Cerebellar cortex (tissue), 1 donor: ENCODE data around the gene GNAI1.

Source experiments
- DNase-seq: peaks from one replicate; pipeline ENCODE4 v3.0.0-alpha.2; 2015; ENCODE audit warnings: low spot score

The GNAI1 gene

DNA sequence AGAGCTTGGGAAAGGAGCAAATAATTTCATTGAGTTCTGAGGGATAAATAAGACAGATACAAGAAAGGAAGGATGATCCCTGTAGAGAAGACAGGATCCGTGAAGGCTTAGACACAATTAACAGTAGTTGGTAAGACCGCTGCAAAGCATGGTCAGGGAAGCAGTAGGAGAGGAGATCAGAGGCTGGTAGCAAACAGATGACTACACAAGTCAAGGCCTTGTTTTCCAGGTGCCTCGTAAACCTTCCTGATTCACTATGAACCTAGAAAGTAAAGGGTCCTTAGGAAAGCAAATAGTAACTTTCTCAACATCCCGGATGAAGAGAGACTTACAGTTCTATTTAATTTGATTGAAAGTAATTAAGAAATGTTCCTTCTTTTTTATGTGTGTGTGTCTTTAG, 118.6 kb downstream of the GNAI1 start:
- no peak for DNase-seq

DNA sequence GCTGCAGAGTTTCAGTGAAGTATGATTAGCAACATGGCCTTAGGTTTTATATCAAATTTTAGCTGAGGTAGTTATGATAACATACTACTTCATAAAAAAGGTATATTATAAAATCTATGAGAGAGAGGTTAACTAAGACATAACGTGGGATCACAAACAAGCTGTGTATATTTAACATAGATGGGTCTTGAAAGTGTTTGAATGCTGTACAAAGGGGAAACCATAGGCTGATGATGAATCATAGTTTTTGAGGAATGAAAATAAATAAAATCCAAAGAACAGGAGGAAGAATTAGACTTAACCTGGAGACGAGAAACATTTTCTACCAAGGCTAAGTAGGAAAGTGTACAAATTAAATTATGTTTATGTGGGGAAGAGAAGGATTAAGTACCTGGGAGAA, 119.0 kb downstream of the GNAI1 start:
- DNase-seq, result no peak

DNA sequence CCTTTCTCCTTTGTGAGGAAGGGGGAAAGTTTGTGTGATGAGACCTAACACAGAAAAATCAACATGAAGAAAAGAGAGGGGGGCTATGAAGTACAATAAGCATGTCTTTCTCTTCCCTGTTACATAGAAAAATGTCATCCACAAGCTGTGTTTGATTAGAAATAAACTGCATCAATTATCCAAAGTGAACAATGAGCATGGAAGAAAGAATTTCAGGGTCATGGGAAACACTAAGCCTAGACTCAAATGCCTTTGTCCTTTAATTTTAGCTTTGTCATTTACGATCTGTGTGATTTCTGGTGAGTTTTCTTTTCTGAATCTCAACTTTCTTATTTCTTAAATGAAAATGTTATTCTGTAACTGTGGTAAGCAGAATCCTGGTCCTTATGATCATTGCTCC, 121.0 kb downstream of the GNAI1 start:
- DNase-seq, result no peak

DNA sequence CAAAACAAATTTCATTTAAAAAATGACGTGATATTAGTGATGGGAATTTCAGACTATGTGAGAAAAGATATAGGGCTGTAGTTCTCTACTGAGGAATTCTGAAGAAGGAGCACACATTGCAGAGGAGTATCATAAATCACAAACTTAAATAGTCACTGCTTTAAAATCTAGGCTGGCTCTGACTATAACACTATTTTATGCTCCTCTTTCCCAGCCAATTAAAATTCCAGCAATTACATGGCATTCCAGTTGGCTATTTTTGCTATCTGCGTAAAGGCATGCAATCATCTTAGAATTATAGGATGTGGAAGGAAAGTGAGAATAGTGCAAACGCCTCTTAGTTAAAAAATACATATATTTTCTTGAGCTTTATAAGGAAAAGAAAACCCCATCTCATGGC, 123.1 kb downstream of the GNAI1 start:
- no peak for DNase-seq

DNA sequence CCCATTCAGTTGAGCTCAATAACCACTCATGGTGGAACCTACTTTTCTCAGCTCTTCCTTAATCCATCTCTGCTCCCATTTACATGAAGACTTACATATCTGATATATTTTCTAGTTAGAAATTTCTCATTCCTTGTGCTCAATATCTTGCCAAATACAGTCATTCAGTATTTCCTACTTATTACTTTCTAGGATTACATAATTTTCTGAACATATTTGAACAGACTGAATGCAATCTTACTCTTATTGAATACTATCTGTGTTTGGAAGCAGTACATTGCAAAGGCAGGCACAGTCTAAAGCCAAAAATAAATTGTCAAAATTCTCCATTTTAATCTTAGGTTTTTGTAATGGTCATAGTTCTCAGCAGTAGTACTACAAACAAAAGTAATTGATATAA, 126.0 kb downstream of the GNAI1 start:
- no peak for DNase-seq

DNA sequence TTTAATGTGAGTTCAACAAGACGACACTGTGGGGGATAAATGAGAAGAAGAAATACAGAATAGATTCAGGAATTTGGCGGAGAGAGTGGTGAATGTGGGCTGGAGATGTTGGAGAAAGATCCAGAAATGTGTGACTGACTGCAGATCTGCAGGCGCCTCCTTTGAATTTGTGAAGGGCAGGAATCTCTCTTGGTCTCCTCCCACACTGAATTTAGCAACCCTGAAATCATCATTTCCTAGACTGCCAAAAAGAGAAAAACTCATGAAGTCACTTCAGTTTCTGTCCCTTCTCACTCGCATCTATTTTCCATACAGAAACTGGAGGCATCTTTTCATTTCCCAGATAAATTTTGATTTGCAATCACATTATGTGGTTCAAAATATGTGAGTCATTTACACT, 128.7 kb downstream of the GNAI1 start:
- DNase-seq, result no peak

DNA sequence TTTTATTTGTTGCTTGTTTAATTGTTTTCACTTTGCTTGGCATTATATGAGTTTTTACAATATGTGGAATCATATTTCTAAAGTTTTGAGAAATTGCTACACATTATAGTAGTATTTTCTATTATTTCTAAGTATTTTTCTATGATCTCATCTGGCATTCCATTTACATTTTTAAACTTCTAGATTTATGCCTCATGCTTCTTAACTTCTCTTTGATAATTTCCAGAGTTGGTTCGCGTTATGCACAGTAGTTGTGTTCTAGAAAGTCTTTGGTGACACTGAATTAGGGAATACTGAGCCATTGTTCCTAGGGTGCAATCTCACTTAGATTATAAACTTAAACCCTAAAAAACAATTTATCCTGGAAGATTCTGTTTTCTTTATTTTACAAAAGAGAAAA, 129.2 kb downstream of the GNAI1 start:
- DNase-seq, result no peak

DNA sequence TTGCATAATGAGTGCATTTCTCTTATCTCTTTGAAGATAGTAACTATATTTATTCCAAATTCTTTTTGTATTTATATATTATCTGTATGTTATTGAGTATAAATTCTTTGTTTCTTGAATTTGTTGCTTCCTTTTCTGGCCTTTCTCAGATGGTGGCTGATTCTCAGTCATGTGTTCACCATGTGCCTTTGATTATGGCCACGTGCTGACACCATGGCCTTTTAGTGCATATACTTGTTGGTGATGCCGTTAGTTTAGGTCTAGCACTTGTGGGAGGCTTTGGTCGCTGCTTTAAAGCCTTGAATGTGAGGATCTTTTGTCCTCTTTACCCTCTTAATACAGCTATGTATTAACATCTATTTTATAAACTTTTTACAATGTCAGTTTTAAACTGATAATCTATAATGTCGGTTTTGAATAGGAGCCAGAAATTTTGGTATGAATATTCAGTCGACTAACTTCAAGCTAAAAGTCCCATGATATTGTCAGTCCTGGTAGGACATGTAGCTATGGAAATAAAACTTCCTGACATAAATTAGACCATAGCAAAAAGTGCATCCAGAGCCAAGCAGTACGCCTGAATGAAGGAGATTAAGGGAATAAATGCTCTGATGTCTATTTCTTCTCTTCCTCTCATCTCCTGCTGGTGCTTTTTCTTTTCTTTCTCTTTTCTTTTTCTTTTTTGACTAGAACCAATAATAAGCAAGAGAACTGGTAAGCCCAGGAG, 130.3 kb downstream of the GNAI1 start:
- no peak for DNase-seq

DNA sequence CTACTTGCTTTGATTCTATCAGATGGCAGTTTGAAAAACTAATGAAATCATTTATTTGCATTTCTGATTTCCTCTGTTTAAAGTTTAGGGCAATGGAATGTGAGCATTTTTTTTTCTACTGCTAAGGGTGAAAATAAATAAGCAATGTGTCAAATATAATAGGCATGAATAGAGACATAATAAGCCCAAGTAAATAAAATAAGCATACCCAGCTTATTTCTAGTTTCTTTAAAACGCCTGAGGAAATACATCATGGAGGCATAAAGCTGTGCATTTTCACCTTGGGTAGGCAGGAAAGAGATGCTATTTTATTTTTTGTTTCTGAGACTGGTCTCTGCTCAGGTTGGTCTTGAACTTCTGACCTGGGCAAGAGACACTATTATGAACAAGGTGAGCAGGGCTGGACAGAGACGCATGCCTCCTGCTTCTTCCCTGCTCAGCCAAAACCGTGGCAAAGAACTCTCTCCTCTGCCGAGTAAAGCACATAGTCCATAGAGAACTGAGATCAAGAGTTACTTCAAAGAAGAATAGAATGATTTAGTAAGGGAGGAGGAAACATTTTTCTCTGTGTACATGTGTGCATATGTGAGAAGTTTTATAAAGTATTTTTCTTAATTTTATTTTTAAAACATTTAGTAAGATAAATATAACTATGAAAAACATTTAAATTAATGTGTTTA, 138.1 kb downstream of the GNAI1 start:
- no peak for DNase-seq

DNA sequence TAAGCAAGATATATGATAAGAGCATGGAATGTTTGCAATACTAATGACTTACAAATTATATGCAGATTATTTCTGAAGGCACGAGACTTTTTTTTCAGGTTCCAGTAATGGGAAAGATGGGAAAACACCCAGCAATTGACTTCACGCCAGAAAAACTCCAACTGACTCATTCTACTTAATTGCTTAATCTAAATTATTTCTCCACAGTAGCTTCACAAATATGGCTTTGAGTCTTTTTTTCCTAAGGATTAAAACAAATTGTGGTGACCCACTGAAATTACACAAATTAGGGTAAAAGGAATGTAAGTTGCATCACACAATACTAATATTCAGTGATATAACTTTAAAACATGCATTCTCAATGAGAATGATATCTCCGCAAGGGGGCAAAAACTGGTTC, 138.7 kb downstream of the GNAI1 start:
- DNase-seq, result no peak

DNA sequence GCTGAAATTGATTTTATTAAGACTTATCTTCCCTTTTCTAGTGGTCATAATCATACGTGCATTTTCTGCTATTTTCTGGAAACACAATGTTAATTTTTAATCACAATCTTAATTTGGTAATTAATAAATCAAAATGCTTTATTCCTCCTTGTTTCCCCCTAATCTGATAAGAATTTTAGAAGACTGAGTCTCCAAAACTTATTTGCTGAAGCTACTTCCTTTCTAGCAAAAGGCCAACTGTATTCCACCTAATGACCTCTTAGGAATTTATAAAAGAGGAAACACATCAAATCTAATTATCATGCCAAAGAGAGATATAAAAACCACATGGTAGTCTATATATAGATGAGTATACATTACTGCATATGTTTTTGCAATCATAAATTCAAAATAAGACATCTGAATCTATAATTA, 140.6 kb downstream of the GNAI1 start:
- no peak for DNase-seq
